NCI-H510A (cell line): ENCODE results near the gene FXN.

Source experiments
- DNase-seq: peaks from one replicate; lab custom pipeline; 2025; lab: John Stamatoyannopoulos, UW

The FXN gene

GRCh38 chr9:69141851-69142250 lies 106.3 kb downstream of the FXN start:
- no peak for DNase-seq

GRCh38 chr9:69143291-69143690 lies 107.7 kb downstream of the FXN start:
- DNase-seq, result no peak

- no peak for DNase-seq
These were observed 109.7 kb downstream of the FXN start for GRCh38 chr9:69145144-69145715.

GRCh38 chr9:69147041-69147834 lies 111.7 kb downstream of the FXN start:
- DNase-seq, result peak; percentile 26

GRCh38 chr9:69149321-69149807 lies 113.8 kb downstream of the FXN start:
- peak; percentile 26 for DNase-seq
